Coronary artery (tissue), 2 donors: Measurements from ENCODE around the gene FAM117B.

Experiments used
- DNase-seq: peaks from one replicate; pipeline ENCODE4 v3.0.0-alpha.2; 2017; ENCODE audit warnings: low spot score
- H3K27ac ChIP-seq, 2 donors: fragments of 200-600 bp; sonication (generic); one replicate each; pipeline ENCODE4 v1.5.1; 2016 to 2019
- H3K4me3 ChIP-seq: fragments of 200-600 bp; sonication (generic); 2 replicates; pipeline ENCODE4 v1.5.1; 2016; ENCODE audit warnings: mild to moderate bottlenecking, moderate library complexity
- TF ChIP-seq, protein P1 (sequence below): fragments of 200-600 bp; sonication (generic); IDR thresholded peaks from one replicate; pipeline ENCODE4 v1.5.1; 2019; ENCODE audit warnings: antibody characterized with exemption

FAM117B gene

DNA sequence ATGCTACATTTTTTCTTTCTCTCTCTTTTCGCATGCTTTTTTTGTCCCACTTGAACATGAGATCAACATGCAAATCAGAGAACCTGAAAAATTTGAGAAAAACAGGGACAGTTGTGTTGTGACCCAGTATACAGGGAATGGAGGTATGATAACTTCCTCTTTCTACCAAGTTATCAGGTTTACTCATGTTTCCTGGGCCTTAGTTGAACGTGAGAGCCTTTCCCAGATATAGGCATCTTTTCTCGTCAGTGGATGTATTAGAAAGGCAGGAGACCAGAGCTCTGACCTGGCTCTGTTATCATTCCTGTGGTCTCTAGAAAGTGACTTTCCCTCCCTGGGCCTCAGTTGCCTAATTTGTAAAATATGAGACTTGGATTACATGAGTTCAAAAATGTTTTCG, 30.1 kb upstream of the FAM117B start:
- H3K27ac ChIP-seq: no peak overlapping the region

DNA sequence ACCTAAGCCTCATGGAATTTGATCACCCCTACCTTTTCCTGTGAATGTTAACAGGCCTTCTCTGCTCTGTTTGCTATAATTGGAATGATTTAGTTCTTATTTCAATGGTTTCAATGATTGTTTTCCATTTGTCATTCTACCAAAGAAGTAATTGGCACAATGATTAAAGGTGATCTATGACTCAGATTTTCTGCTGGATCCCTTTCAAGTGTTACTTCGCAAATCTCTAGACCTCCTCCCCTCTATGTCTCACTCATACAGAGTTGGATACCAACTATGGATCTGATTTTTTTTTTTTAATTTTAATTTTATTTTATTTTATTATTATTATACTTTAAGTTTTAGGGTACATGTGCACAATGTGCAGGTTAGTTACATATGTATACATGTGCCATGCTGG, 29.6 kb upstream of the FAM117B start:
- no peak for DNase-seq
- Histone ChIP-seq H3K27ac (no peak overlapping the region), H3K4me3 (no peak overlapping the region)
- TF ChIP-seq, protein P1, sequence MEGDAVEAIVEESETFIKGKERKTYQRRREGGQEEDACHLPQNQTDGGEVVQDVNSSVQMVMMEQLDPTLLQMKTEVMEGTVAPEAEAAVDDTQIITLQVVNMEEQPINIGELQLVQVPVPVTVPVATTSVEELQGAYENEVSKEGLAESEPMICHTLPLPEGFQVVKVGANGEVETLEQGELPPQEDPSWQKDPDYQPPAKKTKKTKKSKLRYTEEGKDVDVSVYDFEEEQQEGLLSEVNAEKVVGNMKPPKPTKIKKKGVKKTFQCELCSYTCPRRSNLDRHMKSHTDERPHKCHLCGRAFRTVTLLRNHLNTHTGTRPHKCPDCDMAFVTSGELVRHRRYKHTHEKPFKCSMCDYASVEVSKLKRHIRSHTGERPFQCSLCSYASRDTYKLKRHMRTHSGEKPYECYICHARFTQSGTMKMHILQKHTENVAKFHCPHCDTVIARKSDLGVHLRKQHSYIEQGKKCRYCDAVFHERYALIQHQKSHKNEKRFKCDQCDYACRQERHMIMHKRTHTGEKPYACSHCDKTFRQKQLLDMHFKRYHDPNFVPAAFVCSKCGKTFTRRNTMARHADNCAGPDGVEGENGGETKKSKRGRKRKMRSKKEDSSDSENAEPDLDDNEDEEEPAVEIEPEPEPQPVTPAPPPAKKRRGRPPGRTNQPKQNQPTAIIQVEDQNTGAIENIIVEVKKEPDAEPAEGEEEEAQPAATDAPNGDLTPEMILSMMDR: no peak

More for the DNA sequence above, 30.1 kb upstream of the FAM117B start:
- no peak for DNase-seq
- H3K4me3 ChIP-seq: no peak overlapping the region
- TF ChIP-seq, protein P1: no peak

DNA sequence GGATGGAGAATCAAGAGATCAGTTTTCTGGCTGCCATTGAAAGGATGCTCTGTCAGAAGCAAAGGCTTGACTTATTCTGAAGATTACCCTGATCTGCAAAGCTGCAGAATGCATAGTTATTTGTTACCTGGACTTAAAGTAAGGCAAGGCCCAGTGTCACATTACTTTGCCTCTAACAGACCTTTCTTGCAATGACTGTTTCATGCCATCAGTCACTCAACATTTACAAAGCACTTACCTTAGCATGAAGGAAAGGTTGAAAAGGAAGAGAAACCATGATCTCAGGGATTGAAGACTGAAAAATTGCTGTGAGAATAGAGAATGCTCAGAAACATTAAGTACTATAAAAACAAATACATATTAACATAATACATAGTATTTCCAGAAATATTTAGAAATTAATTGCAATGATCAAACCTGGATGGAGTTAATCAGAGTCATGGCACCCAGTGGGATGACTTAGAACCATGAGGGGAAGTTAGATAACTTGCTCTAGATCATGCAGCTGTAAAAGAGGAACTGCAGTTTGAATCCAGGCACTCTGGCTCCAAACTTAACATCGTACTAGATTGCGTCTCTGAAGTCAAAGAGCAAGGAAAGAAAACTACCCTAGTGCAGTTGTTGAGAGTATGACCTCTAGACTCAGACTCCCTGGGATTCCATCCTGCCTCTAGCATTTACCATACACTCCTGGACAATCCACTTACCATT, 26.5 kb upstream of the FAM117B start:
- DNase-seq: no peak
- TF ChIP-seq, protein P1: no peak
- Histone ChIP-seq H3K4me3 (no peak overlapping the region), H3K27ac (peak overlapping the region in 1 of 2 donors; percentile 38)

DNA sequence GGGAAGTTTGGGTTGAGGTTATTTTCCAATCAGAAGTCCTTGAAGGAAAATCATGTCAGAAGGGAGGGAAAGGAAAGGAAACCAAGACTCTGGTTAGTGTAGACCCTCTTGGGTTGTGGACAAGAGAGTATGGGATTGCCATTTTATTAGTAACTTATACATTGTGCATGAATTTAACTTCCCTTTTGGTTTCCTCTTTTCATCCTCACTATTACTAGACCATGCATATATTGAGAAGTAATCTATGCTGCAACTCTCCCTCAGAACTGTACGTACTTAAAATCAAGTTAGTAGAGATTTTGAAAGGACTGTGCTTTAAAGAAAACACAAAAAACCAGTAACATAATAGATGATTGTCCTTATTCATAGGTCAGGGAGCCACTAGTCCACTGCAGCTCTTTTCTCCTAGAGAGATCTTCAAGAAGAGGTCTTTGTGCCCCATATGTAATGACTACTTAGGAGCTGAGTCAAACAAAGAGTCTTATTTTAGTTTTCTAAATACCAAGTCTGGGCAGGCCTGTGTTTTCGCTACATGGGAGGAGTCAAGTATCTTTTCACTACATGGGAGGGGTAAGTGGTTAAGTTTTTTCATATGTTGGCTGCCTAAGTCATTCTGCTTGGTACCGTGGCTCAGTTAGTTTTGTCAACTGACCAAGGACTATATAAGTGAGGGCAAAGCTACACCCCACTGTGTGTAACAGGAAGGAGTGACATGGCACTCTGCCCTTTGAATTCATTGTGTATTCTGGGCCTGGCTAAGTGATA, 25.2 kb upstream of the FAM117B start:
- H3K4me3 ChIP-seq: no peak overlapping the region
- DNase-seq: no peak
- TF ChIP-seq, protein P1: no peak
- peak overlapping the region in 1 of 2 donors; percentile 56 for H3K27ac ChIP-seq

DNA sequence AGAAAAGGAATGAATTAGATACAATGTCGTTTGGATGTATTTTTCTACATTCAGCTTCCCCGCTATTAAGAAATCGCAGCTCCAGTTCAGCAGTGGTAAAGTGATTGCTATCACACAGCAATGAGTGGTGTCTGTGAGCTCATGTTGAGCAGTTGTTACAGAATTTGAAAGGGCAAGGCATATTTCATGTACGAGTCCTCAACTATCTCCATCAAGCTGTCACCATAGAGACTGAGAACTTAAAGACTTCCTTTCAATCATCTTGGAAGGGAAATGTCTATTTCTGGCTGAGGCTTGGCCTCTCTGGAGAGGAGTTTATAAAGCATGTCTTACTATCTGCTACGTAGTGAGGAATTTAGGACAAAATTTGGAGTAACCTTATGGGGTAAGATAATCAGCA, 24.4 kb upstream of the FAM117B start:
- DNase-seq: no peak
- H3K27ac ChIP-seq: peak overlapping the region in 1 of 2 donors; percentile 56
- no peak overlapping the region for H3K4me3 ChIP-seq
- TF ChIP-seq, protein P1: no peak

DNA sequence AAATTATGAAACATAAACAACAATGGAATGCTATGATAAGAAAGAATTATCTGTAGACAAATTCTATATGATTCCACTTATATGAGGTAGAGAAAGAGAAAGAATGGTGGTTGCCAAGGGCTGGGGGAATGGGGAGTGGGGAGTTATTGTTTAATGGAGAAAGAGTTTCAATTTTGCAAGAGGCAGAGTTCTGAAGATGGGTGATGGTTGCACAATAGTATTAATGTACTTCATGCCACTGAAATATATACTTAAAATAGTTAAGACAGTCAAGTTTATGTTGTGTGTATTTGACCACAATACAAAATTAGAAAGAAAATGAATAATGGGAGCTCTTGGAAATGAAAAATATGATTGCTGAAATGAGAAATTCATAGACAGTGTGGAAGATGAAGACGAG, 22.6 kb upstream of the FAM117B start:
- H3K27ac ChIP-seq: no peak overlapping the region
- TF ChIP-seq, protein P1: no peak
- H3K4me3 ChIP-seq: no peak overlapping the region
- no peak for DNase-seq

DNA sequence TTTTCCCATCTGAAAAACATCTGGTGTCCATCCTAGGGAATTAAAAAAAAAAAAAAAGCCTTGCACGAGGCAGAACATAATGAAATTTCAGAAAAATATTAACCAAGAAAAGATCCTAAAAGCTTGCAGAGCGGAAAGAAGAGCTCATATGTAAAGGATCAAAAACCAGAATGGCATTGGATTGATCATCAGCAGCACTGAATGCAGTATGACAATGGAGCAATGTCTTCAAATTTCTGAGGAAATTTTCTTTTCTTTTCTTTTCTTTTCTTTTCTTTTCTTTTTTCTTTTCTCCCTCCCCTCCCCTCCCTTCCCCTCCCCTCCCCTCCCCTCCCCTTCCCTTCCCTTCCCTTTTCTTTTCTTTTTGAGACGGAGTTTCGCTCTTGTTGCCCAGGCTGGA, 21.3 kb upstream of the FAM117B start:
- DNase-seq: no peak
- H3K27ac ChIP-seq: no peak overlapping the region
- TF ChIP-seq, protein P1: no peak

More for the DNA sequence above, 21.3 kb upstream of the FAM117B start:
- no peak overlapping the region for H3K4me3 ChIP-seq
